Activated naive CD8-positive, alpha-beta T cell treated with anti-CD3 and anti-CD28 coated beads for 36 hours (primary cell): ENCODE measurements around the gene ABCC2. TPM values are rescaled to one million over a fixed set of nuclear protein-coding genes. Genes with fewer than 3 reads are reported as not detected.
"Not testable (repeated sequence)": the region's sequence is repeated elsewhere in the genome, so short reads cannot be mapped to it uniquely, and the experiment has no call there.

Experiments used
- DNase-seq: peaks from one replicate; pipeline ENCODE4 v3.0.0; 2021
- H3K27ac Mint-ChIP-seq: one replicate; pipeline ENCODE4 v1.8.0; 2022; ENCODE audit warnings: mild to moderate bottlenecking, moderate library complexity, mixed read lengths
- H3K27me3 Mint-ChIP-seq: one replicate; pipeline ENCODE4 v1.8.0; 2022; ENCODE audit warnings: mild to moderate bottlenecking, mixed read lengths
- H3K36me3 Mint-ChIP-seq: one replicate; pipeline ENCODE4 v1.8.0; 2021; ENCODE audit warnings: mild to moderate bottlenecking, mixed read lengths
- H3K4me1 Mint-ChIP-seq: one replicate; pipeline ENCODE4 v1.8.0; 2021; ENCODE audit warnings: mixed read lengths
- H3K4me3 Mint-ChIP-seq: one replicate; pipeline ENCODE4 v1.8.0; 2022; ENCODE audit warnings: mild to moderate bottlenecking, moderate library complexity, mixed read lengths
- H3K9me3 Mint-ChIP-seq: one replicate; pipeline ENCODE4 v1.8.0; 2022; ENCODE audit warnings: mixed read lengths
- total RNA-seq, 2 experiments: library from RNA; stranded (reverse); gene quantifications; one replicate each; pipeline ENCODE4 v1.2.3, GENCODE V29; 2021

Gene ABCC2
- total RNA-seq, 2 experiments from 2014 or later = 0.70 to 0.99 TPM

GRCh38 chr10:99870123-99870730, 87.8 kb downstream of the ABCC2 start:
- H3K9me3 Mint-ChIP-seq = peaks cover 23% of the 10 kb centered on the region
- peak overlapping the region; percentile 72 for H3K4me3 Mint-ChIP-seq
- peaks cover 9% of the 10 kb centered on the region for H3K4me1 Mint-ChIP-seq
- peak overlapping the region; percentile 68 for H3K27ac Mint-ChIP-seq
- H3K36me3 Mint-ChIP-seq = peaks cover 5% of the 10 kb centered on the region
- peaks cover 89% of the 10 kb centered on the region for H3K27me3 Mint-ChIP-seq
- peak; percentile 46 for DNase-seq

DNA sequence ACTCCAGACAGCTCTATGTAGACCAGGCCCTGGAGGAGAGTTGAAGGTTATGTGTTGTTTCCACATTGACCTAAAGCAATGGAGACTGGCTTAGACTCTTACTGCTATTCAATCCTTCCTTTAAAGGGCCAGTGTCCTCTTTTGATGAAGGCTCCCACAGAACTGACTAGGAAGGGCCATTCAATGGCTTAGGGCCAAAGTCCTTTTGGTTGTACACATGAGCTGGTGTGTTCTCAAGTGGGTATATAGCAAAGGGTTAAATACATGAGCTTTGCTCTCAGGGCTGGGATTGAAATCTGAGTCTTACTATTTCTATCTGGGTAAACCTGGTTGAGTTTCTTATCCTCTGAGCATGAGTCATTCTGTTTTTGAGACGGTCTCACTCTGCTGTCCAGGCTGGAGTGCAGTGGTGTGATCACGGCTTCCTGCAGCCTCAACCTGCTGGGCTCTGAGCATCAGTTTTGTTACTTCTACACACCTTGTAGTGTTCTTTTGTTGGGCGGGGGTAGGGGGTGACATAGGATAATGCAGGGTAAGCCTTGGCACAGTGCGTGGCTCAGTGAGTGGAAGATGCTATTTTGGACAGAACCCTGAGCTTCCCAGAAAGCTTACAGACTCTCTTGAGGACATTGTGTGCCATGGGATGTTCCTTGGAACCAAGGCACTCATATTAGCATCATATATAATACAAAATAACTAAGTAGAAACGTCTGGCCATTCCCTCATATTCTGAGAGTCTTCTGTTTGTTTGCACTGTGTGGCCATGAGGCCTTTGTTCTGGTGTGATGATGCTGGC, 90.1 kb downstream of the ABCC2 start:
- DNase-seq = no peak
- Mint-ChIP-seq H3K27me3 (peaks cover 74% of the 10 kb centered on the region), H3K4me3 (no peak overlapping the region), H3K9me3 (peaks cover 7% of the 10 kb centered on the region), H3K27ac (no peak overlapping the region), H3K4me1 (peaks cover 9% of the 10 kb centered on the region), H3K36me3 (peaks cover 20% of the 10 kb centered on the region)

- no peak for DNase-seq
- Mint-ChIP-seq H3K27ac (no peak overlapping the region), H3K36me3 (peaks cover 25% of the 10 kb centered on the region), H3K4me3 (no peak overlapping the region), H3K9me3 (no peaks in the 10 kb centered on the region), H3K27me3 (peaks cover 61% of the 10 kb centered on the region), H3K4me1 (peaks cover 16% of the 10 kb centered on the region)
These were observed 91.4 kb downstream of the ABCC2 start for GRCh38 chr10:99873846-99874245.

- peaks cover 16% of the 10 kb centered on the region for H3K4me1 Mint-ChIP-seq
- H3K36me3 Mint-ChIP-seq = peaks cover 28% of the 10 kb centered on the region
- no peak for DNase-seq
- no peaks in the 10 kb centered on the region for H3K9me3 Mint-ChIP-seq
- peaks cover 55% of the 10 kb centered on the region for H3K27me3 Mint-ChIP-seq
- H3K4me3 Mint-ChIP-seq = no peak overlapping the region
- no peak overlapping the region for H3K27ac Mint-ChIP-seq
These were observed 92.1 kb downstream of the ABCC2 start for GRCh38 chr10:99874341-99875085.

DNA sequence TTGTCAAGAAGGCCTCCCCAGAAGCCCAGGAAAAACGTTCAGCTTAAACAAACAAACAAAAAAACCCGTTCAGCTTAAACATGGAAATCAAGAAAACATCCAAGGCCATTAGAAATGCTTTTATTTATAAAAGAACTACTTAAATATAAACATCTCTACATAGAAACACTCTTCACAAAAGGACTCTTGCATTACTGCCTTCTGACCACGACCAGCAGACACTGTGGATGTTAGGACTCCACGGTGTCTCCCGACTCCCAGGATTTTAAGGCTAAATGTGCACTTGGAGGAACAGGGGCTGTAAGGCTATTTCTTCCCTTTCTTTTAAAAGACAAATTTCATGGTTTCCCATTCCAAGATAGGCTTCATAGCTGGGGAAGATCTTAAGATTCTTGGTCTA, 93.0 kb downstream of the ABCC2 start:
- H3K4me3 Mint-ChIP-seq = no peak overlapping the region
- no peaks in the 10 kb centered on the region for H3K9me3 Mint-ChIP-seq
- peaks cover 7% of the 10 kb centered on the region for H3K4me1 Mint-ChIP-seq
- peaks cover 35% of the 10 kb centered on the region for H3K36me3 Mint-ChIP-seq
- H3K27ac Mint-ChIP-seq = no peak overlapping the region
- peaks cover 46% of the 10 kb centered on the region for H3K27me3 Mint-ChIP-seq
- DNase-seq = no peak

- Mint-ChIP-seq H3K36me3 (peaks cover 37% of the 10 kb centered on the region), H3K4me3 (no peak overlapping the region), H3K9me3 (no peaks in the 10 kb centered on the region), H3K27ac (no peak overlapping the region), H3K4me1 (peaks cover 11% of the 10 kb centered on the region), H3K27me3 (peaks cover 8% of the 10 kb centered on the region)
- no peak for DNase-seq
These were observed 97.8 kb downstream of the ABCC2 start for GRCh38 chr10:99880080-99880835.

DNA sequence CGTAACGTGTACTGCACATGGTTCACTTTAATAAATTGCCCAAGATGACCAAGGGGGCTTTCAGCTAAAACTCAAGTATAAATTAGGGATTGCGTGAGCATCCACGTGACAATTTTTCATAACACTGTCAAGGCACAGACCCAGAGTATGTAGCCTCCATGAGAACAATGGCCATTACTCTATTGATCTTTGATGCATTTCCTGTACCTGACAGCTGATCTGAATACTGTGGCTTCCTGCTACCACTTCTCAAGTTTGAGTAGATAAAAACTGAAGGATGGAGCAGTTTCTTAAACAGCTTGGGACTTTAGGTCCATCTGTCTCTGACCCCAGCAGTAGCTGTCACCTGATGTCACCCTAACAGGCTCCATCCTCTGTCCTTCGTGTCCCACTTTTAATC, 98.9 kb downstream of the ABCC2 start:
- Mint-ChIP-seq H3K27ac (no peak overlapping the region), H3K4me1 (peaks cover 11% of the 10 kb centered on the region), H3K27me3 (no peaks in the 10 kb centered on the region), H3K4me3 (no peak overlapping the region), H3K36me3 (peaks cover 27% of the 10 kb centered on the region), H3K9me3 (no peaks in the 10 kb centered on the region)
- DNase-seq = no peak

GRCh38 chr10:99883523-99883922, 101.1 kb downstream of the ABCC2 start:
- H3K36me3 Mint-ChIP-seq = peaks cover 15% of the 10 kb centered on the region
- no peaks in the 10 kb centered on the region for H3K9me3 Mint-ChIP-seq
- H3K27ac Mint-ChIP-seq = no peak overlapping the region
- no peak overlapping the region for H3K4me3 Mint-ChIP-seq
- H3K27me3 Mint-ChIP-seq = no peaks in the 10 kb centered on the region
- H3K4me1 Mint-ChIP-seq = peaks cover 5% of the 10 kb centered on the region
- no peak for DNase-seq

- H3K4me3 Mint-ChIP-seq = no peak overlapping the region
- peaks cover 7% of the 10 kb centered on the region for H3K36me3 Mint-ChIP-seq
- no peaks in the 10 kb centered on the region for H3K9me3 Mint-ChIP-seq
- no peaks in the 10 kb centered on the region for H3K4me1 Mint-ChIP-seq
- DNase-seq = no peak
- no peak overlapping the region for H3K27ac Mint-ChIP-seq
- no peaks in the 10 kb centered on the region for H3K27me3 Mint-ChIP-seq
These were observed 106.2 kb downstream of the ABCC2 start for GRCh38 chr10:99888622-99889021.

DNA sequence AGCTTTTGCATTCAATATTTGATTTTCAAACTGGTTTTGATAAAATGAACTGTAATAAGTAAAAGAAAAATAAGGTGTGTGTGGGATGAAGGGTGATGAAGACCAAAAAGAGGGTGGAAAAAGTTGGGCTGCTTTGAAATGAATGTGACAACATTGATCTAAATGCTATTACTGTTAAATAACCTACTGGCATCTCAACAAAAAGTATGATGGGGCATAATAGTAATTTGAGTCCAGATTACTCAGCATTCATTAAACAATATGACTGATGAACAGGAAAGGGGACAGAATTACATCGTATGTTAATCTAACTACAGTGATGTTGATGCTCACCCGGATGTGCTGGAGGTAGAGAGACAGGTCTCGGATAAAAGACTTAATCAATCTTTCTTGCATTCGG, 112.2 kb downstream of the ABCC2 start:
- no peak overlapping the region for H3K27ac Mint-ChIP-seq
- no peaks in the 10 kb centered on the region for H3K9me3 Mint-ChIP-seq

DNA sequence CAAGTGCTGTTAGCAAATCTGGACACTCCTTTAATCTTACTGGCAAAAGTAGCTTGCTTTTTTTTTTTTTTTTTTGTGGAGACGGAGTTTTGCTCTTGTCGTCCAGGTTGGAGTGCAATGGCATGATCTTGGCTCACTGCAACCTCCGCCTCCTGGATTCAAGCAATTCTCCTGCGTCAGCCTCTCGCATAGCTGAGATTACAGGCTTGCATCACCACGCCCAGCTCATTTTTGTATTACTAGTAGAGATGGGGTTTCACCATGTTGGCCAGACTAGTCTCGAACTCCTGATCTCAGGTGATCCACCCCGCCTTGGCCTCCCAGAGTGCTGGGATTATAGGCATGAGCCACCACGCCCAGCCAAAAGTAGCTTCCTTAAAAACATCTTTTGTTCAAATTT, 112.6 kb downstream of the ABCC2 start:
- not testable (repeated sequence) for H3K27ac Mint-ChIP-seq, H3K4me3 Mint-ChIP-seq, DNase-seq, H3K27me3 Mint-ChIP-seq, H3K4me1 Mint-ChIP-seq, H3K9me3 Mint-ChIP-seq
- H3K36me3 Mint-ChIP-seq = peaks cover 15% of the 10 kb centered on the region

More for the DNA sequence above, 112.2 kb downstream of the ABCC2 start:
- H3K27me3 Mint-ChIP-seq = no peaks in the 10 kb centered on the region
- peaks cover 15% of the 10 kb centered on the region for H3K36me3 Mint-ChIP-seq
- H3K4me3 Mint-ChIP-seq = no peak overlapping the region
- H3K4me1 Mint-ChIP-seq = no peaks in the 10 kb centered on the region
- DNase-seq = no peak

DNA sequence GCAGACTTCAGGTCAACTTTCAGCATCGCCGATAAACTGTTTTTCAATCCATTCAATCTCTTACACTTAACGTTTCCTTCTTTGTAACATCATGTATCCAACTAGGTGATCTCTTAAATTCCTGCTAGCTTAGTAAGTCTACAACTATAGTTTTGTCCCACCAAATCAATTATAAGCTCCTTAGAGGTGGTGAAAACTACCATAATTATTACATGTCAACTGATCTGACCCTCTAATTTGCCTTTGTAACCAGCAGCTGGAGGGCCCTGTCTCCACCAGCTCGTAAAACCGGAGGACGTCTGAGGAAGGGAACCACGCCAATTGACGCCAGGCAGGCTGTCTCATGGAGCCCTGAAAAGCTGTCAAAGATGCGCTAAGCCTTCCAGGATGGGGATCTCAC, 113.4 kb downstream of the ABCC2 start:
- H3K27ac Mint-ChIP-seq = no peak overlapping the region
- H3K27me3 Mint-ChIP-seq = no peaks in the 10 kb centered on the region
- peaks cover 15% of the 10 kb centered on the region for H3K36me3 Mint-ChIP-seq
- H3K4me3 Mint-ChIP-seq = no peak overlapping the region
- no peak for DNase-seq
- H3K4me1 Mint-ChIP-seq = no peaks in the 10 kb centered on the region
- H3K9me3 Mint-ChIP-seq = no peaks in the 10 kb centered on the region
